Activated T-helper 2 cell treated with anti-CD3 and anti-CD28 coated beads, Interferon-gamma antibody, Interleukin-2, Interleukin-4, amounts not matched to agents 10 μg/mL and 5 μg/mL and 100 μg/mL, durations not matched to agents 14 hours and 24 hours and 36 hours (primary cell): ENCODE measurements around the gene GRAMD1A. TPM values are rescaled to one million over a fixed set of nuclear protein-coding genes. Genes with fewer than 3 reads are reported as not detected.

Source experiments
- DNase-seq: peaks from one replicate; pipeline ENCODE4 v3.0.0; 2021; ENCODE audit warnings: low spot score
- H3K27ac Mint-ChIP-seq: one replicate; pipeline ENCODE4 v1.8.0; 2021; ENCODE audit warnings: mixed read lengths
- H3K27me3 Mint-ChIP-seq: one replicate; pipeline ENCODE4 v1.8.0; 2021; ENCODE audit warnings: low read depth, mixed read lengths
- H3K36me3 Mint-ChIP-seq: one replicate; pipeline ENCODE4 v1.8.0; 2021; ENCODE audit warnings: low read depth, mixed read lengths
- H3K4me1 Mint-ChIP-seq: one replicate; pipeline ENCODE4 v1.8.0; 2021; ENCODE audit warnings: low read depth, mixed read lengths
- H3K4me3 Mint-ChIP-seq: one replicate; pipeline ENCODE4 v1.8.0; 2021; ENCODE audit warnings: low read depth, mild to moderate bottlenecking, moderate library complexity, mixed read lengths
- H3K9me3 Mint-ChIP-seq: one replicate; pipeline ENCODE4 v1.8.0; 2021; ENCODE audit warnings: mixed read lengths
- intact Hi-C: fragments of 100-400 bp; cut with micrococcal nuclease; formaldehyde crosslinking; loops from one replicate; pipeline ENCODE4 v1.15.1; 2023
- total RNA-seq: library from RNA; stranded (reverse); gene quantifications from 2 replicates; pipeline ENCODE4 v1.2.3, GENCODE V29; 2022

Gene GRAMD1A
- total RNA-seq, 1 donor from 2014 or later, result 260 TPM

DNA sequence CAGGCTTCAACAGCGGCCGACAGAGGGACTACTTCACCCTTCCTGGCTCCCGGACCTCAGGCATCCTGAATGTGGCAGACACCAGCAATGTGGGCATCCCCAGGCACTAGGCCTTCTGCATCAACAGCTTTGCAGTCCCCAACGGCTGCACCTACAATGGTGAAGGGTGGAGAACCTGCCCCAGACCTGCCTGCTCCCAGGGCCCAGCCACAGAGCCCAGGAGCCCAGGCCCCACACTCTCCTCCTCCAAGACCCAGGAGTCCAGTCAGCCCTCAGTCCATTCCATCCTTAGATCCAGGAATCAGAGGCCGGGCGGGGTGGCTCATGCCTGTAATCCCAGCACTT is 75.9 kb downstream of the GRAMD1A start:
- Mint-ChIP-seq H3K27me3 (no peaks in the 10 kb centered on the region), H3K9me3 (no peaks in the 10 kb centered on the region), H3K4me1 (no peaks in the 10 kb centered on the region), H3K27ac (no peak overlapping the region), H3K36me3 (no peaks in the 10 kb centered on the region), H3K4me3 (no peak overlapping the region)
- no peak for DNase-seq
- intact Hi-C loops, result no loop called here

Other genes with a start within 250 kb of the GRAMD1A start
- gene ZNF599, start 227.1 kb upstream of the GRAMD1A start, total RNA-seq, result 1.9 and 2.0 TPM in 2 replicates
- 3.3 and 3.5 TPM in 2 replicates for gene ZNF30, start 73.4 kb upstream of the GRAMD1A start, total RNA-seq
- gene ZNF792, start 36.1 kb upstream of the GRAMD1A start, total RNA-seq, result 9.9 and 10.0 TPM in 2 replicates
- 2.7 and 3.6 TPM in 2 replicates for gene SCN1B, start 30.1 kb downstream of the GRAMD1A start, total RNA-seq
- 0.07 and 0.11 TPM in 2 replicates for gene HPN, start 41.4 kb downstream of the GRAMD1A start, total RNA-seq
- not detected in 2 replicates for gene FXYD3, start 115.5 kb downstream of the GRAMD1A start, total RNA-seq
- 0.27 TPM in 1 of 2 replicates, not detected in the other for gene LGI4, start 134.7 kb downstream of the GRAMD1A start, total RNA-seq
- 0.71 TPM in 1 of 2 replicates, not detected in the other for gene FXYD1, start 138.5 kb downstream of the GRAMD1A start, total RNA-seq
- 0.28 TPM in 1 of 2 replicates, not detected in the other for gene FXYD7, start 142.9 kb downstream of the GRAMD1A start, total RNA-seq
- gene FXYD5, start 154.4 kb downstream of the GRAMD1A start, total RNA-seq, result 257 and 271 TPM in 2 replicates
- not detected in 2 replicates for gene FAM187B, start 228.4 kb downstream of the GRAMD1A start, total RNA-seq
- 0.30 and 1.0 TPM in 2 replicates for gene LSR, start 248.7 kb downstream of the GRAMD1A start, total RNA-seq